ENCODE data around the gene KLF9.

Gene KLF9

DNA sequence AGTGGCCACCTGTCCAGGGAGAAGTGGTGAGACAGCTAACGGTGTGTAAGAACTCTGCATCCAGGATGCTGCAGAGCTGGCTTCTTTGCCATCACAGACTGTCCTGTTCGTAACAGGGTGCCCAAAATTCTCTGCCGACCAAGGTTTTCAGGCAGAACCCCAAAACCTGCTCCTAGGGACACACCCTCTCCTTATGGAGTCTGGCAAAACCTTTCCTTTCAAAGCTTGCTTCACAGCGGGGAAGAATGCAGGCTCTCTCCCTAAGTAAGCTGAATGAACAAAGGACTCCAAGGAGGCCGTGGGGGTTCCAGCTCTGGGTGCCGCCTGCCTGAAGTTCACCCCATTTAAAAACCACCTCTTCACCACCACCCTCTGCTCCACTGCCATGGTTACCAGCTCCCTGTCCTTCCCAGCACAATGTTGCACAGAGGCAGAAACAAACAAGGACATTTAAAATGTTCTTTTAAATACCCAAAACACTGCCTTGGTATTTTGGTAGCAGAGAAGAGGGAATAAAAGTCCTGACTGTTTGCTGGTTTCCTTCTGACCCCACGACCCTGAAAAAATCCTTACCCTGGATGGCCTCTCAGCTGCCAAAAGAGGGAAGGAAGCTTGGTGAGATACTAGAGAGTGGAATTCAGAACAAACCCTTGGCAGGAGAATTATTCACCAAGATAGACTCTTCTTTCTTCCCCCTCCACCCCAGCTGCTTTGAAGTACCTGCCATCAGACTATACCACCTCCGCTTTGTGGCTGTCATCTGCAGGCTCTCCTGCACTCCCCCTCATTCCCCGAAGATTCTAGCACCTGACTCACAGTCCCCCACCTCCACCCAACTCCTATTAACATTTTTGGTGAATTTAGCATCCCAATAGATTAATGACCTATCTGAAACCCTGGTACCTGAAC is 7.1 kb upstream of the KLF9 start:
- DNase-seq, result peak; percentile 63

DNA sequence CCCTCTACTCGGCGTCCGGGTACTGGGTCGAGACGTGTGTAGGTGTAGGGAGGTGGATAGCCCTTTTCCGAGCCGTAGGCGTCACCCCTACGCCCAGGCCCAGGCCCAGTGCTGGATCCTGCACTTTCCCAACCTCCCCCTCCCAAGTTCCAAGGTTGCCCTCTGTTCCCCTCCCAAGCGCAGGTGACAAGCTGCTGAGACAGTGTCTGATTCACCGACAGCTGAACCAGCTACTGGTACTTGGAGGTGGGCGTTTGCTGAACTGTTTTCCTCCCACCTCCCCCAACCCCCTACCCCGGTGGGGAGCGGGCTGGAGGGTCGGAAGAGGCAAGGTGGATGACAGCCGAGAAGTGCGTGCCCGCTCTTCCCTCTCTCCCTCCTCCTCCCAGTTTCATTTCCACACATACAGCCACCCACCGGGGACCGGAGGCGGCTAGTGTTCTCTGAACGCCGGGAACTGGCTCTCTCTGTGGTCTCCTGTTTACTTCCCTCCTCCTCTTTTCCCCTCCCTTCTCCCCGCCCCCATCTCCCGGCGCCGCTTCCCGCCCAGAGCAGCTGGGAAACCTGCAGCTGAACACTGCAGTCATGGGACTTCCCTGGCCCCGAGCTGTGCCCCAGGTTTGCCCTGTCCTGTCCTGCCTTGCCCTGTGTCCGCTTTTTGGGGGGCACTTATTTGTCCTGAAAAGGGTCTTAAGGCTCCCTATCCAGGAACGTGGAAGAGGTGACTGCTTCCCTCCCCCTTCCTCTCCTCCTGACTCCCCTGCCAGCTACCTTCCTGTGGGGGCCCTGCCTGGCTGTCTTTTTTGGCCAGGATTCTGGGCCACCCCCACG is 6.2 kb upstream of the KLF9 start:
- DNase-seq, result peak; percentile 94

GRCh38 chr9:70419556-70420440 is 5.3 kb upstream of the KLF9 start:
- DNase-seq, result peak; percentile 94

- peak; percentile 96 for DNase-seq
These were observed 4.5 kb upstream of the KLF9 start for GRCh38 chr9:70418822-70419555.

DNA sequence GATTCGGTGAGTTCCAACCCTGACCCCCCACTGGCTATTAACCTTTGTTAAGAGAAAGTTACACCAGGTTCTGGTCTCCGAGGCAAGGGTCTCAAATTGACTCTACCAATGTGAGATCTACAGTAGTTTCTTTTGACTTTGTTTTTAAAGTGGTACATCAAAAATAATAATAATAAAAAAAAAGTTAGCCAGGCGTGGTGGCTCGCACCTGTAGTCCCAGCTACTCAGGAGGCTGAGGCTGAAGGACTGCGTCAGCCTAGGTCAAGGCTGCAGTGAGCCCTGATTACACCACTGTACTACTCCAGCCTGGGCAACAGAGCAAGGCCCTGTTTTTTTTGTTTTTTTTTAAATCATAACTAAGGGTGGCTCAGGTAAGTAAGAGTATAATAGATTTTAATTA is 1.0 kb upstream of the KLF9 start:
- DNase-seq, result no peak

DNA sequence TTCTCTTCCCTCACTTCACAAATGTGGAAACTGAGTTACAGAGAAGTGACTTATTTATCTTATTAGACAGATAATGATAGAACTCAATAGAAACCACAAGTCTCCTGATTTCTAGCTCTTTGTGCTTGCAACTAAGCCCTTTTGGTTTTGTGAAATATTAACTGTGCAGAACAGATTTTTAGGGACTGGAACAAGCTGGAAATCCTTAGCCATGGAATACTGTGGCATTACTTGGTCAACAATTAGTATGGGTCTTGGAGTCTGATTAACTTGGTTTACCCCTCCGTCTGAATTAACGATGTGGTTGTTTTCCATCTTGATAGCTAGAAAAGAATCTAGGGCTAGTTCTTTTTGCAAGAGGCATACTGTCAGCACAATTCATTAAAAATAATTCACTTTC is 584 bp upstream of the KLF9 start:
- peak; percentile 23 for DNase-seq

DNA sequence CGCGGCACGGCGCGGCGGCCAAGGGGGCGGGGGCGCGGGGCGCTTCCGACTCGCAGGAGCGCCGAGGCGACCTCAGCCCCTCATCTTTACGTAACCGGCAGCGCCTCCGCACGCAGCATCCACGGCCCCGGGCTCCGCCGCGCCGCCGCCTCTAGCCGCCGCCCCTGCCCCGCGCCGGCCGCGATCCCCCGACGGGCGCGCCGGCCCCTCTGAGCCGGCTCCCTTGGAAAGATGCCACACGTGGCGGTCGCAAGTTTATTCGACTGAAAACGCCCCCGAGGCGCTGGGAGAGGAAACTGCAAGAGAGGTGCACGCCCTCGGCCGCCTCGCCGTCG is 1.0 kb downstream of the KLF9 start:
- DNase-seq, result no peak

- peak; percentile 75 for DNase-seq
These were observed 1.5 kb downstream of the KLF9 start for GRCh38 chr9:70412832-70413463.

- peak; percentile 75 for DNase-seq
These were observed 2.3 kb downstream of the KLF9 start for GRCh38 chr9:70411930-70412831.

DNA sequence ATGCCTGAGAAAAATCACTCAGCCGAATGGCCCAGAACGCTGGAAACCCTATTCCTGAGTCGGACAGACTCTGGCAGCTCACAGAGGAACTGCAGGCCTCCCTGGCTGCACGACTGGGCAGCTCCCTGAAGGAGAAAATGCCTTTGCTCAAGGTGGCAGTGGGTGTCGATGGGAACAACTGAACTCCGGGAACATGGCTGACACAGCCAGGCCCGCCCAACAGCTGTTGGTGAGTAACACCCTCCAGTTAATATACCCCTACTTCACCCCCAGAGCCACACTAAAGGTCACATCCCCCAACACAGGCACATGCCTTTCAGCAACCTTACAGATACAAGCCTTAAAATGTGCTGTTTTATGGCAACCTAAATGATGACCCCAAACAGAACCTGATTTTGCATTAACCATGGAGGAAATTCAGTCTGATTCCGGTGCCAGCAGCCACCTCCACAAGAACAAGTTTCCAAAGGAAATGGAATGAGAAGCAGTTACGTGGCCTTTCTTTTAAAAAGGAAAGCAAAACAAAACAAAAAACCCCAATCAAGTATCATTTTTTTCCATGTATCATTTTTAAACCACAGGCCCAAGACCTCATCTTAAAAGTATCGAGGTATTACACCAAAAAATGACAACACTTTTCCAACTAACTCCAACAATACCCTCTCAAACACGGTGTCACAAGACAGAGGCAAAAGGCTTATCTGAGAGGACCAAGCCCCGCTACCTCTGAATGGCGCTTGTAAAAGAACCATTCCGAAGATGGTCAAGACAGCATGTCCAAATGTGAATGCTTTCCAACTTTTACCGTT is 3.1 kb downstream of the KLF9 start:
- DNase-seq, result peak; percentile 69

DNA sequence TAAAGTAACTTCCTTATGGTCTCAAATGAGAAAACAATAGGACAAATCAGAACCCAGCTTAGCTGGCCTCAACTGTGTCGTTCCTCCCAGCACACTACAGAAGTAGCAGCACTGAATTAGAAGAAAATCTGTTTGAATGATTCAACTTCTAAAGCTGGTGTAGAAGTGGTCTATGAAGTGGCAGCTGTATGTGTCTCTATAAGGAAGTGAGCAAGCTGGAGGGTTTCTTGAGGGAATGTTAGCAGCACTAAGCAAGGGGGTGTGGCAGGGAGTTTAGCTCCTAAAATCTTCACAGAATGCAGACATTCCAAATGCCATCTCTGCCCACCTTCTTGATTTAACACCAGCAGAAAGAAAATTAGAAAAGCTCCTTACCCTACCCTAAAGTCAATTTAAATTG is 4.1 kb downstream of the KLF9 start:
- peak; percentile 50 for DNase-seq

DNA sequence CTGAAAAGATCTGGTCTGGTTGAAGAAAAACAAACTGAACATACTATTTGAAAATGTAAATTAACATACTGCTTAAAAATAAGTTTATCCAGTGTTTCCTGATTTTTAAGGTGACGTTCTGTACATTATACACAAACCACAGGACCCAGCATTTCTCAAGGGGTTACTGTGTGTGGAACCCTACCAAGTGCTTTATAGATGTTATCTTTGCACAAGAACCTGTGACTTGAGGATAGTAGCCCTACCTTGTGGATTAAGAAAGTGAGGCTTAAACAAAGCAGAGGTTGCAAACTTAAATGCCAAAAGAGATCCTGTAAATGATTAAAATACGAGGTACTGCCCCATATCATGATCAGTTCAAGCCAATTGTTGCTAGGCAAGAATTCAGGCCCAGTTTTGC is 4.7 kb downstream of the KLF9 start:
- DNase-seq, result no peak

DNA sequence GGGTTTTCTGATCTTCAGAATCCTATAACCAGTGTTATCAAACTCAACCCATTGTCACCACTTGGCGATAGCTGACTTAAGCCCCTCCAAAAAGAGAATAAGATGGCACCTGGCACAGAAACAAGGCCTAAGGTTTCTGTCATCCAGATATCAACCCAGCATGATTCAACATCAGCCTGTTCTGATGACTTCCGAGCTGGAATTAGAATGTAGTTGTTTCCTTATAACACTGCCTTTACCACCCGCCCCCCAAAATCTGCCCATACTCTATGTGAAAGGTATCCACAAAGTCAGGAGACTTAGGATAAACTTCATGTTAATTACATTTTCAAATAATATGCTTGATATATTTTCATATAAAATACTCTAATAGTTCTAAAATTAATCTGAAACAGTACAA is 5.2 kb downstream of the KLF9 start:
- no peak for DNase-seq

DNA sequence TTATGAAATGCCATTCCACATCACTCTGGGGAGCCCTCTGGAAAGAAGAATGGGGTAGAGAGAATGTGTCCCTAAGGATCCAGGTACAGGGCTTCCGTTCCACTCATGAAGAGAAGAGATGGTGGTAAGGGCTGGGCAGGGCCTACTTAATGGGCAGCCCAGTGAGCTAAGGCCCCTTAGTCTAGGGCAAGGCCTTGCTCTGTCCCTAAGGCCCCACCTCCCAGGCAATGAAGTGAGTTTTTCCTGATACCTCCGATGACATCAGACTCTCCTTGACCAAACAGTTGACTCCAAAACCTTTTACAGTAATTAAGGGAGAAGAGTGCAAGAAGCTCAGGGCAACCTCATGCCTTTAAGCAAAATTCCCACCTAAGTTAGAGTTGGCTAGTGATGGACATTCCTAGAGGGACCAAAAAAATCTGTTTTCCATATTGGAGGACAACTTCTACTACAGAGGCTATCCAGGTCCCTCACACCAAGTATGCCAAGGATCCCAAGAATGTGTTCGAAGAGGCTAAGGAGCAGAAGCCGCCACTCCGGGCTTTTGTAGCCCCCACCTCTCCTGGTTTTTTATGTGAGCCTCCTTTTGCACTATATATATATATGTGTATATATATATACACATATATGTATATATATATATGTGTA is 5.9 kb downstream of the KLF9 start:
- no peak for DNase-seq

DNA sequence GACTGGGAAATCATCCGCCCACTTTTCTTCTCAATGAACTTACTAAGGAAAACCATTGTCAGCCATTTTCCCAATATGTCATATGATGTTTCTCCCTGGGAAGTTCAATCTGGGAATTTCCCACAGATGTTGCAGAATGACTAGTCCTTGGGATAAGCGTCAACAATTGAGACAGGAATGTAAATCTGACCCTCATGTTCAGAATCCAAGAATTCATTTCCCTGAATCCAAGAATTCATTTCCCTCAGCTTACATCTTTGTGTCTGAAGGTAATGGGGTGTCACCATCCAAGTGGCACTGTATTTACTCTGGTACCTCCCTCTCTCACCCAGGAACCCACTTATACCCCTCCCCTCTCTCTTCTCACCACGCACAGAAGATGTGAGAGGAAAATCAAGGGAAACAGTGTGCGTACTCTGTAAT is 7.4 kb downstream of the KLF9 start:
- peak; percentile 8 for DNase-seq

- peak; percentile 50 for DNase-seq
These were observed 8.0 kb downstream of the KLF9 start for GRCh38 chr9:70406434-70406862.

DNA sequence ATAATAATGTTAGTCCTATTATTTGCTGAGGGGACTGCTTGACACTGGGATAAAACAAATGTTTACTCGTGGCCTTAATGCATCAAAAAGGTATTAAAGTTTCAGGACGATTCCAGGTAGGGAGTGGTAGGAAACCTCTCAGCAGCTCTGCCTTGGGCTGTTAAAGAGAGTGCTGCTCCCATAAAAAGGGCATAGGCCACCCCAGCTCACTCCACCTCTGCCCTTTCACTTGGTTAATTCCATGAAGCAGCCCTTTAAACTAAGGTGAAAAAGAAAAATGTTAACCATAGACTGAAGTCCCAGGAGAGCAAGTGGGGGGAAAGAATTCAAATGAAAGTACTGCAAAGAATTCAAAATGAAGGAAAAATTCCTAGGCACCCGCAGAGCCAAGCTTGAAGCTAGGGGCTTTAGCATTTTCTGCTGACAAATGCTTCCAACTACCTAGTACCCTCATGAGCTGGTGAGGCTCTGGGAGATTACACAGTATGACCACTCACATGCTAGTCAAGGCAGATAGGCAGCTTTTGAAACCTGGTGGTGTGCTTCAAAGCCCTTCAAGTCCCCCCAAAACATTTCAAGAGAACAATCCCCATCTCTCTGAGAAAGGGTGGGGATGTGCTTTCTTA is 8.5 kb downstream of the KLF9 start:
- no peak for DNase-seq

DNA sequence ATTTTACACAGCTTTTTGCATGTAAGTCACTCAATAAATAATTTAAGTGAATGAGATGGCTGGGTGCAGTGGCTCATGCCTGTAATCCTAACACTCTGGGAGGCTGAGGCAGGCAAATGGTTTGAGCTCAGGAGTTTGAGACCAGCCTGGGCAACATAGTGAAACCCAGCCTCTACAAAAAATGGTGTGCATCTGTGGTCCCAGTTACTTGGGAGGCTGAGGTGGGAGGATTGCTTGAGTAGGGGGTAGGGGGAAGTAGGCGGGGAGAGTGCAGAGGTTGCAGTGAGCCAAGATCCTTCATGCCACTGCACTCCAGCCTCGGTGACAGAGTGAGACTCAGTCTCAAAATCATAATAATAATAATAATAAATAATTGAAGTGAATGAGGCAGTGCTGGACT is 10.2 kb downstream of the KLF9 start:
- no peak for DNase-seq

DNA sequence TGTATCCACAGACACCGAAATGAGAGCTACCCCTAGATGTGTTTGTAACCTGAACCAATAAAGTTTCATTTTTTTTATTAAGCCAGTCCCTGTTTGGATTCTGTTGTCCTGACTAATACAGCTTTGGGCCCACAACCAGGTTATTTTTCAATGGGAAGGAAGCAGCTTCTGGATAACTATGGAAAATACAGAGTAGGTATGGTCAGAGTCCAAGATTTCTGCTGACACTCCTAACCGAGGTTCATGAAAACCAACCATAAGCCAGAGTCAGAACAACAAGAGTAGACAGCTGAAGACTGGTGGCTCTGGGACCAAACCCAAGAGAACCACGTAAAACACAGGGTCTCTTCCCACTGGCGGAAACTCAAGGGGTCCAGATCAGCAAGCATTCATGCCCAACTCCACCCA is 10.8 kb downstream of the KLF9 start:
- no peak for DNase-seq

Data from midbrain (tissue), 1 donor.